ENCODE results near the gene SEH1L. TPM values are rescaled to one million over a fixed set of nuclear protein-coding genes. Genes with fewer than 3 reads are reported as not detected.

Gene SEH1L
- total RNA-seq, 1 donor from 2014 or later = 48.6 TPM

- Histone ChIP-seq H3K27me3 (no peaks in the 10 kb centered on the region), H3K79me2 (ENCODE audit: low read depth) (peaks cover 18% of the 10 kb centered on the region), H3K4me1 (no peaks in the 10 kb centered on the region), H3K9ac (no peak overlapping the region), H3K4me3 (no peak overlapping the region), H4K20me1 (ENCODE audit: low read depth) (peaks cover 32% of the 10 kb centered on the region), H3K27ac (no peak overlapping the region), H3K36me3 (peaks cover 7% of the 10 kb centered on the region), H3K9me3 (ENCODE audit: low read depth) (no peaks in the 10 kb centered on the region), H3K4me2 (no peak overlapping the region), H3F3A (ENCODE audit: low read depth) (no peaks in the 10 kb centered on the region), H2AFZ (replicated peaks) (no peak overlapping the region)
- no peaks in the 10 kb centered on the region for H3K4me1 Mint-ChIP-seq
- peaks cover 4% of the 10 kb centered on the region for H3K36me3 Mint-ChIP-seq
- H3K27ac Mint-ChIP-seq = no peak overlapping the region
- no peaks in the 10 kb centered on the region for H3K9me3 Mint-ChIP-seq
- DNase-seq (ENCODE audit: low spot score) = no peak
- no peak for TF ChIP-seq EZH2 (IDR thresholded peaks at IDR 0.05)
- no peaks in the 10 kb centered on the region for H3K27me3 Mint-ChIP-seq (ENCODE audit: insufficient read depth, low read depth)
- no peak overlapping the region for H3K4me3 Mint-ChIP-seq
Measured at GRCh38 chr18:13005289-13005688, 57.5 kb downstream of the SEH1L start.

GRCh38 chr18:13006531-13007247 is 58.9 kb downstream of the SEH1L start:
- no peak overlapping the region for H3K4me3 ChIP-seq
- no peak for DNase-seq (ENCODE audit: low spot score)
- no peaks in the 10 kb centered on the region for H3F3A ChIP-seq (ENCODE audit: low read depth)
- Mint-ChIP-seq H3K36me3 (peaks cover 4% of the 10 kb centered on the region), H3K4me3 (no peak overlapping the region), H3K27me3 (ENCODE audit: insufficient read depth, low read depth) (no peaks in the 10 kb centered on the region), H3K9me3 (no peaks in the 10 kb centered on the region), H3K4me1 (no peaks in the 10 kb centered on the region), H3K27ac (no peak overlapping the region)
- H3K9me3 ChIP-seq (ENCODE audit: low read depth) = no peaks in the 10 kb centered on the region
- peak overlapping the region; percentile 54 for H3K9ac ChIP-seq
- no peaks in the 10 kb centered on the region for H3K4me1 ChIP-seq
- no peak overlapping the region for H3K4me2 ChIP-seq
- TF ChIP-seq CTCF (IDR thresholded peaks at IDR 0.05) (no peak), EZH2phosphoT487 (IDR thresholded peaks at IDR 0.05) (no peak), EZH2 (IDR thresholded peaks at IDR 0.05) (no peak)
- H3K79me2 ChIP-seq (ENCODE audit: low read depth) = peaks cover 10% of the 10 kb centered on the region
- no peak overlapping the region for H3K27ac ChIP-seq
- no peak overlapping the region for H2AFZ ChIP-seq (replicated peaks)
- peaks cover 32% of the 10 kb centered on the region for H4K20me1 ChIP-seq (ENCODE audit: low read depth)
- peaks cover 9% of the 10 kb centered on the region for H3K36me3 ChIP-seq
- H3K27me3 ChIP-seq = no peaks in the 10 kb centered on the region

- H3K4me3 ChIP-seq = no peak overlapping the region
- no peak for DNase-seq (ENCODE audit: low spot score)
Measured at GRCh38 chr18:13007248-13007560, 59.4 kb downstream of the SEH1L start.

More at GRCh38 chr18:13007248-13007560, 59.4 kb downstream of the SEH1L start:
- H3K27ac Mint-ChIP-seq = no peak overlapping the region
- no peak overlapping the region for H3K9ac ChIP-seq
- no peaks in the 10 kb centered on the region for H3K9me3 Mint-ChIP-seq
- H3K27ac ChIP-seq = no peak overlapping the region
- H4K20me1 ChIP-seq (ENCODE audit: low read depth) = peaks cover 32% of the 10 kb centered on the region
- no peaks in the 10 kb centered on the region for H3K27me3 ChIP-seq
- no peak overlapping the region for H3K4me2 ChIP-seq
- H2AFZ ChIP-seq (replicated peaks) = no peak overlapping the region
- H3K4me3 Mint-ChIP-seq = no peak overlapping the region
- TF ChIP-seq CTCF (IDR thresholded peaks at IDR 0.05) = no peak
- TF ChIP-seq EZH2phosphoT487 (IDR thresholded peaks at IDR 0.05) = no peak
- TF ChIP-seq EZH2 (IDR thresholded peaks at IDR 0.05) = no peak
- H3K36me3 ChIP-seq = peaks cover 9% of the 10 kb centered on the region
- H3K27me3 Mint-ChIP-seq (ENCODE audit: insufficient read depth, low read depth) = no peaks in the 10 kb centered on the region
- H3K36me3 Mint-ChIP-seq = peaks cover 4% of the 10 kb centered on the region
- no peaks in the 10 kb centered on the region for H3K9me3 ChIP-seq (ENCODE audit: low read depth)
- H3K4me1 ChIP-seq = no peaks in the 10 kb centered on the region
- H3K4me1 Mint-ChIP-seq = no peaks in the 10 kb centered on the region
- no peaks in the 10 kb centered on the region for H3F3A ChIP-seq (ENCODE audit: low read depth)
- H3K79me2 ChIP-seq (ENCODE audit: low read depth) = peaks cover 10% of the 10 kb centered on the region
